Hematopoietic multipotent progenitor cell treated with erythropoietin and hydrocortisone succinate and interleukin-3 and kit ligand, for 17 days (in vitro differentiated cells): ENCODE measurements around the gene FAM149A.
A peak's percentile ranks its signal among the peaks of the same experiment; 100 is the strongest.

Experiments
- DNase-seq: peaks from one replicate; pipeline ENCODE4 v3.0.0-alpha.2; 2015; ENCODE audit warnings: low spot score

FAM149A gene

GRCh38 chr4:186202490-186203140 is 98.1 kb downstream of the FAM149A start:
- DNase-seq = no peak

- DNase-seq = no peak
These were observed 98.9 kb downstream of the FAM149A start for GRCh38 chr4:186203406-186203805.

DNA sequence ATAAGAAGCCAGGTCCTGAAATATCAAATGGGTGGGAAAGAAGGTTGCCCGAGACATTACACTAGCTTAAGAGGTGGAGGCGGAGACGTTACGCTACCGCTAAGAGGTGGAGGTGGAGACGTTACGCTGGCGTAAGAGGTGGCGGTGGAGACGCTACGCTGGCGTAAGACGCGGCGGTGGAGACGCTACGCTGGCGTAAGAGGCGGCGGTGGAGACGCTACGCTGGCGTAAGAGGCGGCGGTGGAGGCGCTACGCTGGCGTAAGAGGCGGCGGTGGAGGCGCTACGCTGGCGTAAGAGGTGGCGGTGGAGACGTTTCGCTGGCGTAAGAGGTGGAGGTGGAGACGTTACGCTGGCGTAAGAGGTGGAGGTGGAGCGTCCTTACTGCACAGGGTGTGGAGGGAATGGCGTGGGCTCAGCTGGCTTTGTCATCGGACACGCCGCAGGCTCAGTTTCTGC is 99.6 kb downstream of the FAM149A start:
- DNase-seq = peak; percentile 55

- DNase-seq = no peak
These were observed 100.2 kb downstream of the FAM149A start for GRCh38 chr4:186204686-186205085.

DNA sequence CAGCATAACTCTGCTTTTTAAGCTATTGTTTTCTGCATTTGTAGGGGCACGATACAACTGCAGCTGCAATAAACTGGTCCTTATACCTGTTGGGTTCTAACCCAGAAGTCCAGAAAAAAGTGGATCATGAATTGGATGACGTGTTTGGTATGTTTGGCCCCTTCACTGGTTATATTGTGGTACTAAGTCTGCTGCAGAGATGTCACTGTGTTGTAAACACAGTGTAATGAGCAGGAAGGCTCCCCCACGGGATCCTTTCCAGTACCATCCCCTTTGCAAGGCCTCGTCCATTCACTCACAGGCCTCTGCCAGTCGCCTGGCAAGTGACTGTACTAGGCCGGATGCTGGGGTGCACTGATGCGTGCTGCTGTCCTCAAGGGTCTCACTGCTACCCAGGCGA is 100.7 kb downstream of the FAM149A start:
- DNase-seq = no peak

DNA sequence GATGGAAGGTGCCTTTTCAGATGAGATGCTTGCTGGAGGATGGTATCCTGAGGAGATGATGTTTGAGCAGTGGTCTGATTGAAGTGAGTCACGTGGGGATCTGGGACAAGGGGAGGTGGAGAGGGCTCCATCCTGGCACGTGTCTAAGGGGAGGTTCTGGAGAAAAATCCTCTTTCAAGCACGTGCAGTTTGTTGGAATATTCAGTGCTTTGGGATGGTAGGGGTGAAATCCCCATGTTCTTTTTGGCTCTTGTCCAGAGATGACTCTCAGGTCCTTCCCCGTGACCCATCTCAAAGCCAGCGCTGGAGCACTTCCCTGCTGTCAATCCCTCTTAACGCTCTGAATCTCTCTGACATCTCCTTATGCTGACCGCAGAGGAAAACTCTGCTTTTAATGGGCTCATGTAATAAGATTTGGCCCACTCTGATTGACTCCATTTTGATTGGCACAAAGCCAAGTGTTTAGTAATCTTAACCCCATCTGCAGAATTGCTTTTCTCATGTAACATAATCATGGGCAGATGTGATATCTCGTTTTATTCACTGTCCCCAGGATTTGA is 112.0 kb downstream of the FAM149A start:
- no peak for DNase-seq

DNA sequence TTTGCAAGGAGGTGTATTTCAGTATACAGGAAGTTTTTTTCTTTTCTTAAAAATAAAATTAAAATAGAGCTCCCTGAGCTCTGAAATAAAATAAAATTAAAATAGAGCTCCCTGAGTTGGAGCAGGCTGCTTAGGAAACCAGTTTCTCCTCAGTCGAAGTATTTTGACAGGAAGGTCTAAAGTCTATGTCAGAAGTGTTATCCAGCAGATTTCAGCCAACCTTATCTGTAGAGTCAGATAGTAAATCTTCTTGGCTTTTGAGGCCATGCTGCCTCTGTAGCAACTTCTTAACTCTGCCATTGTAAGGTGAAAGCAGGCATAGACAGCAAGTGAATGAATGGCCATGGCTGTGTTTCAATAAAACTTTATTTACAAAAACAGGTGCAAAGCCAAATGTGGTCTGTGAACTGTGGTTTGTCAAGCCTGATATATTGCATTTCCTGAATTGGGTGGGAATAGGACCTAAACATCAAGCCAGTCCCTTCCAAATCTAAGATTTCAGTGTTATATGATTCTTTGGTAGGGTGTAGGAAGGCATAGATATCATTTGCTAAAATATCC is 113.3 kb downstream of the FAM149A start:
- DNase-seq = no peak

GRCh38 chr4:186221624-186222023 is 117.1 kb downstream of the FAM149A start:
- no peak for DNase-seq
